Osteocyte (in vitro differentiated cells): Measurements from ENCODE around the gene SSBP2. TPM values are rescaled to one million over a fixed set of nuclear protein-coding genes. Genes with fewer than 3 reads are reported as not detected.

Experiments
- DNase-seq: peaks from one replicate; pipeline ENCODE4 v3.0.0; 2021; ENCODE audit warnings: mixed read lengths; ENCODE audit not compliant: unreplicated experiment; ENCODE audit errors: extremely low spot score
- H3K27ac Mint-ChIP-seq: one replicate; pipeline ENCODE4 v1.8.0; 2021; ENCODE audit warnings: mild to moderate bottlenecking, mixed read lengths; ENCODE audit not compliant: unreplicated experiment
- H3K27me3 Mint-ChIP-seq: one replicate; pipeline ENCODE4 v1.8.0; 2021; ENCODE audit warnings: mixed read lengths; ENCODE audit not compliant: unreplicated experiment
- H3K36me3 Mint-ChIP-seq: one replicate; pipeline ENCODE4 v1.8.0; 2021; ENCODE audit warnings: mixed read lengths; ENCODE audit not compliant: unreplicated experiment
- H3K4me1 Mint-ChIP-seq: one replicate; pipeline ENCODE4 v1.8.0; 2021; ENCODE audit warnings: mixed read lengths; ENCODE audit not compliant: unreplicated experiment
- H3K4me3 Mint-ChIP-seq: one replicate; pipeline ENCODE4 v1.8.0; 2021; ENCODE audit warnings: mild to moderate bottlenecking, moderate library complexity, mixed read lengths; ENCODE audit not compliant: unreplicated experiment
- H3K9me3 Mint-ChIP-seq: one replicate; pipeline ENCODE4 v1.8.0; 2021; ENCODE audit warnings: mixed read lengths; ENCODE audit not compliant: unreplicated experiment
- total RNA-seq: library from RNA; stranded (reverse); gene quantifications from 2 replicates; pipeline ENCODE4 v1.2.1, GENCODE V29; 2021
- TF ChIP-seq, protein P1 (sequence below): fragments of 200-600 bp; sonication (generic); IDR thresholded peaks from 2 replicates; pipeline ENCODE4 v1.5.0; 2021; ENCODE audit warnings: antibody characterized with exemption, mild to moderate bottlenecking, moderate library complexity

Gene SSBP2
- total RNA-seq, 1 donor from 2014 or later, result 62.1 TPM

DNA sequence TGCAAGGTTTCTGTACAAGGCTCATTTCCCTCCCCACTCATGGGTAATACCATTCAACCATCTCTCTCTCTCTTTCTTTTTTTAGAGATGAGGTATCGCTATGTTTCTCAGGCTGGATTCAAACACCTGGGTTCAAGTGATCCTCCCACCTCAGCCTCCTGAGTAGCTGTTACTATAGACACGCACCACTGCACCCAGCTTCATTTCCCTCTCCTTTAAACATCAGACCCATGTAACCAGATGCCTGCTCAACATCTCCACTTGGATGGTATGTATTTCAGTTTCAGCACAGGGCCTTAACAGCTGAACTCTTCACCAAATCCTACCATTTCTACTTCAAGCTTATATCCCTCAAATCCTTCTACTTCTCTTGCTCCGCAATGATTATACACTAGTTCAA is 117.4 kb downstream of the SSBP2 start:
- Mint-ChIP-seq H3K4me1 (no peaks in the 10 kb centered on the region), H3K27me3 (no peaks in the 10 kb centered on the region), H3K36me3 (peaks cover 5% of the 10 kb centered on the region), H3K4me3 (no peak overlapping the region), H3K27ac (no peak overlapping the region), H3K9me3 (no peaks in the 10 kb centered on the region)
- TF ChIP-seq, protein P1, sequence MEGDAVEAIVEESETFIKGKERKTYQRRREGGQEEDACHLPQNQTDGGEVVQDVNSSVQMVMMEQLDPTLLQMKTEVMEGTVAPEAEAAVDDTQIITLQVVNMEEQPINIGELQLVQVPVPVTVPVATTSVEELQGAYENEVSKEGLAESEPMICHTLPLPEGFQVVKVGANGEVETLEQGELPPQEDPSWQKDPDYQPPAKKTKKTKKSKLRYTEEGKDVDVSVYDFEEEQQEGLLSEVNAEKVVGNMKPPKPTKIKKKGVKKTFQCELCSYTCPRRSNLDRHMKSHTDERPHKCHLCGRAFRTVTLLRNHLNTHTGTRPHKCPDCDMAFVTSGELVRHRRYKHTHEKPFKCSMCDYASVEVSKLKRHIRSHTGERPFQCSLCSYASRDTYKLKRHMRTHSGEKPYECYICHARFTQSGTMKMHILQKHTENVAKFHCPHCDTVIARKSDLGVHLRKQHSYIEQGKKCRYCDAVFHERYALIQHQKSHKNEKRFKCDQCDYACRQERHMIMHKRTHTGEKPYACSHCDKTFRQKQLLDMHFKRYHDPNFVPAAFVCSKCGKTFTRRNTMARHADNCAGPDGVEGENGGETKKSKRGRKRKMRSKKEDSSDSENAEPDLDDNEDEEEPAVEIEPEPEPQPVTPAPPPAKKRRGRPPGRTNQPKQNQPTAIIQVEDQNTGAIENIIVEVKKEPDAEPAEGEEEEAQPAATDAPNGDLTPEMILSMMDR, result no peak
- no peak for DNase-seq

DNA sequence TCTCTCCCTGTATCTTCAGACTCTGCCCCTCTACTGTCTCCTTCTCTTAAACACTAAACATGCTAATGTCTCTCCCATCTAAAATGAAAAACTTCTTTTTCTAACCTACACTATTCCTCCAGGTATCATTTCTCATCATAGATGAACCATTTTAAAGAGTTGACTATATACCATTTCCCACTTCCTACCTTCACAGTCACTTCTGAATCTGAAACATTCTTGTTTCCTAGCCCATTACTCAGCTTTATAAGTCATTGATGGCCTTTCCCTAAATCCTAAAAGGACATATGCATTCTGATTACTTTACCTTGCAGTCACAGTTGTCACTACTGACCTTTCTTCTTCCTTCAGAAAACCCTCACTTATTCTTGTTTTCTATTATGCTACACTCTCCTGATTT is 118.2 kb downstream of the SSBP2 start:
- TF ChIP-seq, protein P1, result no peak
- Mint-ChIP-seq H3K9me3 (no peaks in the 10 kb centered on the region), H3K27me3 (no peaks in the 10 kb centered on the region), H3K27ac (no peak overlapping the region), H3K36me3 (peaks cover 10% of the 10 kb centered on the region), H3K4me3 (no peak overlapping the region), H3K4me1 (no peaks in the 10 kb centered on the region)
- DNase-seq, result no peak

DNA sequence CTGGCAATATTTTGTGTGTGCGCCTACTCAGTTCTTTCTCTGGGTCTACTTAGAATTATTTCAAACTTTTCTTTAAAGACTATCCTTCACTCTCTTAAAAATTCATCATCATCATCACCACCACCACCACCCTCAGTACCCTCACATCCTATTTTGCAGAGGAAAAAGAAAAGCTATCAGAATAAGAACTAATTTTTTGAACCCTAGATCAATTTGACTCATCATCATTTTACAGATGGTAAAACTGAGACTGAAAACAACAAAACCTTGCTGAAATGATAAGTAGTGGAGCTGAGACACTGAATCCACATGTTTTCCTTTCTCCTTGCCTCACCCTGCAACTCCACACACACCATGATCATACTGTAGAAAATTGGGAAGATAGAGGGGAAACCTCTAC is 119.3 kb downstream of the SSBP2 start:
- no peak for DNase-seq
- Mint-ChIP-seq H3K9me3 (no peaks in the 10 kb centered on the region), H3K27ac (no peak overlapping the region), H3K36me3 (peaks cover 8% of the 10 kb centered on the region), H3K4me3 (no peak overlapping the region), H3K27me3 (no peaks in the 10 kb centered on the region), H3K4me1 (peaks cover 6% of the 10 kb centered on the region)
- TF ChIP-seq, protein P1, result no peak

DNA sequence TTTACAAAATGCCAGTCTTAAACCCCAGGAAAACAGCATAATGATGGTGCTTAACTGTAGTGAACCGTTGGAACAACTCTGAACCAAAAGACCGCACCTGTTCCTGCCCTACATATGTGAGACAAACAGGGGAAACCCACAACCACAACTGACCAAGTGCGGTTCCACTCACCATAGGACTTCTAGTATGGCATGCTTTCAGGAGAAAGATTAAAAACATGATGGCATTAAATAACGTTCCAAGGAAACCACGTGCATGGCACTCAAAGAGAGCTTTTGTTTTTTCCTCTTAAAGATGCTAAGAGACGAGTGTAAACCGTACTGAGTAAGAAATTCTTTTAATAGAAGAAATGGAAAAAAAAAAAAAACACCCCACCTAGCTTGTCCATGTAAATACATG is 119.8 kb downstream of the SSBP2 start:
- H3K27me3 Mint-ChIP-seq, result no peaks in the 10 kb centered on the region
- H3K27ac Mint-ChIP-seq, result no peak overlapping the region
- H3K4me3 Mint-ChIP-seq, result no peak overlapping the region
- TF ChIP-seq, protein P1, result no peak
- no peaks in the 10 kb centered on the region for H3K9me3 Mint-ChIP-seq
- DNase-seq, result no peak
- peaks cover 8% of the 10 kb centered on the region for H3K36me3 Mint-ChIP-seq
- H3K4me1 Mint-ChIP-seq, result peaks cover 11% of the 10 kb centered on the region

GRCh38 chr5:81630684-81631083 is 120.2 kb downstream of the SSBP2 start:
- TF ChIP-seq, protein P1, result no peak
- H3K27ac Mint-ChIP-seq, result no peak overlapping the region
- H3K4me3 Mint-ChIP-seq, result no peak overlapping the region
- no peaks in the 10 kb centered on the region for H3K9me3 Mint-ChIP-seq
- no peaks in the 10 kb centered on the region for H3K27me3 Mint-ChIP-seq
- H3K36me3 Mint-ChIP-seq, result peaks cover 8% of the 10 kb centered on the region
- no peak for DNase-seq
- peaks cover 11% of the 10 kb centered on the region for H3K4me1 Mint-ChIP-seq
